ENCODE results near the gene HAS3.

DNA sequence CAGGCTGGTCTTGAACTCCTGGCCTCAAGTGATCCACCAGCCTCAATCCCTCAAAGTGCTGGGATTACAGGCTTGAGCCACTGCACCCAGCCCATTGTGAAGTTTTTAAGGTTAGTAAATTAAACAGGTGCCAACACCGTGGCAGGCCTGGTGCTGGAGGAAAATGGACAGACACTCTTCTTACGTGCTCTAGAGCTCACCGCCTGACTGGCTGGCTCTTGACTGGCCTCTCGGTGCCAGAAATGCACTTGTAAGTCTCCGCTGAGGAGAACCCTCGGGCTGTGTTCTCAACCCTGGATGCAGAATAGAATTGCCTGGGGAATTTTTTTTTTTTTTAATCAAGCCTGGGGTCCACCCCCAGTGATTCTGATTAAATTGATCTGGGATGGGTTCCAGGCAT is 10.3 kb upstream of the HAS3 start:
- TF ChIP-seq SNAI2 (CRISPR knock-in tag; IDR thresholded peaks at IDR 0.05), result no peak
- no peak for TF ChIP-seq ESRRG (CRISPR knock-in tag; IDR thresholded peaks at IDR 0.05)
- TF ChIP-seq ISL1 (CRISPR knock-in tag; IDR thresholded peaks at IDR 0.05), result no peak
- no peak for TF ChIP-seq OSR1 (CRISPR knock-in tag; IDR thresholded peaks at IDR 0.05)
- no peak for TF ChIP-seq GLIS3 (CRISPR knock-in tag; IDR thresholded peaks at IDR 0.05)
- no peak for TF ChIP-seq ARNTL (CRISPR knock-in tag; IDR thresholded peaks at IDR 0.05; ENCODE audit: borderline replicate concordance, low read depth)
- TF ChIP-seq RARB (CRISPR knock-in tag; IDR thresholded peaks at IDR 0.05), result no peak
- no peak for TF ChIP-seq ZNF70 (CRISPR knock-in tag; IDR thresholded peaks at IDR 0.05)
